Lower lobe of right lung (tissue), 2 donors: ENCODE measurements around the gene PPP1R14C. TPM values are rescaled to one million over a fixed set of nuclear protein-coding genes. Genes with fewer than 3 reads are reported as not detected.

Experiments
- ATAC-seq, 2 donors: fragments of 200-7000 bp; cut with Tn5 transposase; one replicate each; pipeline ENCODE4 v1.9.1; 2020 to 2022; ENCODE audit warnings: mild to moderate bottlenecking in 2 of 2, moderate library complexity in 2 of 2
- DNase-seq: peaks from one replicate; pipeline ENCODE4 v3.0.0-alpha.2; 2020
- H3K27ac ChIP-seq: fragments of 200-600 bp; one replicate; pipeline ENCODE4 v1.8.0; 2022
- H3K27me3 ChIP-seq: fragments of 200-600 bp; one replicate; pipeline ENCODE4 v1.8.0; 2022; ENCODE audit warnings: low read depth
- H3K36me3 ChIP-seq: fragments of 200-600 bp; one replicate; pipeline ENCODE4 v1.8.0; 2022; ENCODE audit warnings: mild to moderate bottlenecking
- H3K4me1 ChIP-seq: fragments of 200-600 bp; one replicate; pipeline ENCODE4 v1.8.0; 2022
- H3K4me3 ChIP-seq: fragments of 200-600 bp; one replicate; pipeline ENCODE4 v1.8.0; 2022; ENCODE audit warnings: mild to moderate bottlenecking
- H3K9me3 ChIP-seq: fragments of 200-600 bp; one replicate; pipeline ENCODE4 v1.8.0; 2022
- intact Hi-C: fragments of 100-400 bp; cut with DNase I; formaldehyde crosslinking; loops from one replicate; pipeline ENCODE4 v1.11.0; 2022
- total RNA-seq: library from RNA; stranded (reverse); fragmentation: NEBNext Ultra II Directional; extraction: Animal tissue kit (Norgen Biotek cat#: 25700); gene quantifications from one replicate; pipeline ENCODE4 v1.2.1, GENCODE V29; 2021
- TF ChIP-seq, protein P1 (sequence below): fragments of 200-600 bp; IDR thresholded peaks from one replicate; pipeline ENCODE4 v1.8.0; 2022; ENCODE audit warnings: antibody characterized with exemption, mild to moderate bottlenecking
- donor health status: DM: no; HTN: yes; CAD: no; lungs with severe emphysema.

Gene PPP1R14C
- total RNA-seq, 1 donor from 2014 or later, result 15.4 TPM

DNA sequence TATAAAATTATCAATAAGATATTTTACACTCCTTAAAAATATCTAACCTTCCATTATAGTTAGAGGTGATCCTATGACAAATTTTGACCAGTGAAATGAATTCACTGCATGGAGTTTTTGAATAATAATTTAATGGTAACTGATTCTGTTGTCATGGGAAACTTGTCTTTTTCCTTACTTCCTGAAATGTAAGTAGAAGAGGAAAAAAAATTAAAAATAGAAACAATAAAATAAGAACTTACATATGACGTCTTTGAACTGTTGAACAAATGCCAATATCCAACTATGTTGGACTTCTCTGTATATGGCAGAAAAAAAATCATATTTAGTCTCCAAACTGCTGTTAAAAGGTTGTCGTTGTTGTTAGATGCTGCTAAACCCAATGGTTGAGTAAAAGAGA lies 26.3 kb downstream of the PPP1R14C start:
- intact Hi-C loops, result no loop called here
- Histone ChIP-seq H3K9me3 (no peaks in the 10 kb centered on the region), H3K27me3 (no peaks in the 10 kb centered on the region), H3K36me3 (no peaks in the 10 kb centered on the region), H3K4me1 (no peaks in the 10 kb centered on the region), H3K27ac (no peak overlapping the region), H3K4me3 (no peak overlapping the region)
- TF ChIP-seq, protein P1, sequence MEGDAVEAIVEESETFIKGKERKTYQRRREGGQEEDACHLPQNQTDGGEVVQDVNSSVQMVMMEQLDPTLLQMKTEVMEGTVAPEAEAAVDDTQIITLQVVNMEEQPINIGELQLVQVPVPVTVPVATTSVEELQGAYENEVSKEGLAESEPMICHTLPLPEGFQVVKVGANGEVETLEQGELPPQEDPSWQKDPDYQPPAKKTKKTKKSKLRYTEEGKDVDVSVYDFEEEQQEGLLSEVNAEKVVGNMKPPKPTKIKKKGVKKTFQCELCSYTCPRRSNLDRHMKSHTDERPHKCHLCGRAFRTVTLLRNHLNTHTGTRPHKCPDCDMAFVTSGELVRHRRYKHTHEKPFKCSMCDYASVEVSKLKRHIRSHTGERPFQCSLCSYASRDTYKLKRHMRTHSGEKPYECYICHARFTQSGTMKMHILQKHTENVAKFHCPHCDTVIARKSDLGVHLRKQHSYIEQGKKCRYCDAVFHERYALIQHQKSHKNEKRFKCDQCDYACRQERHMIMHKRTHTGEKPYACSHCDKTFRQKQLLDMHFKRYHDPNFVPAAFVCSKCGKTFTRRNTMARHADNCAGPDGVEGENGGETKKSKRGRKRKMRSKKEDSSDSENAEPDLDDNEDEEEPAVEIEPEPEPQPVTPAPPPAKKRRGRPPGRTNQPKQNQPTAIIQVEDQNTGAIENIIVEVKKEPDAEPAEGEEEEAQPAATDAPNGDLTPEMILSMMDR, result no peak
- ATAC-seq (no peak), DNase-seq (no peak)

DNA sequence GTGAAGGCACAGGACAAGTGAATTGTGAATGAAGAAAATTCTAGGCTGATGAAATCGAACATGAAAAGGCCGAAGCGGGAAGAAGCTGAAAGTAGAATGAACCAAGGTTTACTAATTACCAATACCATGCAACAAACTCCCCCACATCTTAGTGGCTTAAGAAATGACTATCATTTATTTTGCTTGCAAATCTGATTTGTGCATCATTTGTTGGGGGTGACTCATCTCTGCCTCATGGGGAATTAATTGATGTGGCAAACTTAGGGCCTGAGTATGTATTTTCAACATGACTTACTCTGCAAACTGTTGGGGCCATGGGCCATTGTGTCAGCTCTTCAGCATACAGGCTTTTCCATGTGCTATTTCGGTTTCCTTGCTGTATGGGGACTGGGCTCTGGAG lies 26.8 kb downstream of the PPP1R14C start:
- ATAC-seq (no peak), DNase-seq (no peak)
- no peaks in the 10 kb centered on the region for H3K36me3 ChIP-seq
- H3K4me1 ChIP-seq, result no peaks in the 10 kb centered on the region
- no peaks in the 10 kb centered on the region for H3K9me3 ChIP-seq
- intact Hi-C loops, result no loop called here
- TF ChIP-seq, protein P1, result no peak
- H3K4me3 ChIP-seq, result no peak overlapping the region
- no peaks in the 10 kb centered on the region for H3K27me3 ChIP-seq
- no peak overlapping the region for H3K27ac ChIP-seq

DNA sequence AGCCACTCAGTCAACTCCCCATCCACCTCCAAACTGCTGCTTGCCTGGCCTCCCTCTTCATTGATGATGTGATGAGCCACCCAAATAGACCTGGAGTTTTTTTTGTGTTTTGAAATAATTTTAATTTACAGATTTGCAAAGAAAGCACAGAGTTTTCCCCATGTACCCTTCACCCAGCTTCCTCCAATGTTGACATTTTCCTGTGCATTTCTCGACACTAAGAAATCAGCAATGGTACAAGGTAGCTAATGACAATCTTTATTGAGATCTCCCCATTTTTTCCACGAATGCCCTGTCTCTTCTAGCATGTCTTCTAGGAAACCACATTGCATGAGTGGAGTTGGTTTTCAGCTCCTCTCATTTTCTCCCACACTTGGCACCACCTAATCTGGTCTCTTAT lies 30.1 kb downstream of the PPP1R14C start:
- DNase-seq (no peak), ATAC-seq (no peak)
- H3K4me1 ChIP-seq, result no peaks in the 10 kb centered on the region
- TF ChIP-seq, protein P1, result no peak
- no peak overlapping the region for H3K4me3 ChIP-seq
- intact Hi-C loops, result no loop called here
- no peak overlapping the region for H3K27ac ChIP-seq
- H3K36me3 ChIP-seq, result no peaks in the 10 kb centered on the region
- H3K27me3 ChIP-seq, result no peaks in the 10 kb centered on the region
- H3K9me3 ChIP-seq, result no peaks in the 10 kb centered on the region

DNA sequence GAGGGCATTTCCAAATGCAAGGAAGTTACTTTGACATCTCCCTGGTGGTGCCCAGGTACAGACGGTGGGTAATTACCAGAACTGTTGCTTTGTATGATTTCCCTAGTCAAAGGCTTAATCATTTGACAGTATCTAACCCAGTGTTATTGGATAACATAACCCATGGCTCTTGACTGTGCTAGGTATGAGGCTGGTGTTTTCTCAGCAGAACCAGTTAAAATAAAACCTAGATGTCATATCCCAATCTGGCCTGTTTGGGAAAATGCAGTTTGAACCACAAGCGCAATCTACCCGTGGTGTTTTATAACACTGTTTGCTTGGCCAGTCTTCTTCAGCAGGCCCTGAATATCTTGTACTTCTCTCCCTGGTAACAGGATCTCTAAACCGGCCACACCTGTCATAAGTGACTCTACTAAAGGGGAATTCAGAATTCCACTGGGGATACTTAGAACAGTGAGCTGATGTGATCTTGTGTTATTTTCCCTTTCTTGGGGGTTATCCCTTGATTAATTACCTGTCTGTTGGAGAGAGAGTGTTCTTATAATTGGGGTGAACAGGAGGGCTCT lies 32.8 kb downstream of the PPP1R14C start:
- Histone ChIP-seq H3K4me1 (no peaks in the 10 kb centered on the region), H3K9me3 (no peaks in the 10 kb centered on the region), H3K36me3 (no peaks in the 10 kb centered on the region), H3K27ac (peak overlapping the region; percentile 36), H3K4me3 (no peak overlapping the region), H3K27me3 (no peaks in the 10 kb centered on the region)
- intact Hi-C loops, result no loop called here
- TF ChIP-seq, protein P1, result no peak
- DNase-seq, result no peak
- peak; percentile 63 to 83 for ATAC-seq

DNA sequence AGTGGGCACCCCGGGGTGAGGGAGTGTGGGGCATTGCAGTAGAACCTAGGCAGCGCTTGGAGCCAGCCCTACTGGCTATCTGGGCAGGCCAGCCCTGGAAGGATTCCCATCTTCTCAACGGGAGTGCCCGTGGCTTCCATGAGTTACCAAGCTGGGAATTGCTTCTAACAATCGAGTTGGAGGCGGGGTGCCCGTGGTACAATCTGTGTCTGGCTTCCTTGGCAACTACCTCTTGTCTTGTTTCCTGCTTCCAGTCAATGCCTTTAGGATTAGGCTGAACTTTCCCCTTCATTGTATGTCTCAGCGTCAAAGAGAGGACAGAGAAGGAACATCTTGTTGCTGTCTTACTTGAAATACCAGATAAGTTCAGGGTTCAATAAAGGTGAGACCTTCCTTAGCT lies 33.3 kb downstream of the PPP1R14C start:
- peak; percentile 45 to 62 for ATAC-seq
- Histone ChIP-seq H3K27me3 (no peaks in the 10 kb centered on the region), H3K36me3 (no peaks in the 10 kb centered on the region), H3K4me1 (no peaks in the 10 kb centered on the region), H3K27ac (peak overlapping the region; percentile 36), H3K9me3 (no peaks in the 10 kb centered on the region), H3K4me3 (no peak overlapping the region)
- no peak for DNase-seq
- intact Hi-C loops, result no loop called here
- TF ChIP-seq, protein P1, result no peak
